ENCODE data around the gene BARX1.

DNA sequence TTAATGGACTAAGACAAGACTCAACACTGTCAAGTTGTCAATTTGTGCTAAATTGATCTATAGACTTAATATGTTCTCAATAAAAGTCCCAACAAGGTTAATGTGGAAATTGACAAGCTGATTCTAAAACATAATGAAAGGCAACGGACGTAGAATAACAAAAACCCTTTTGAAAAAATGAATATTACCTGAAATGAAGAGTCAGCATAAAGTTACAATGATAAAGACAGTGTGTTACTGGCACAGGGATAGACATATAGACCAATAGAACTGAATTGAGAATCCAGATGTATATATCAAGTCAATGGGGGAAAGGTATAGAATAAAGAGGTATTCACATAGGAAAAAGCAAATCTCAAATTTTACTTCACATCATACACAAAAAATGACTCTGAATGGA, 37.7 kb upstream of the BARX1 start:
- TF ChIP-seq, protein P1, sequence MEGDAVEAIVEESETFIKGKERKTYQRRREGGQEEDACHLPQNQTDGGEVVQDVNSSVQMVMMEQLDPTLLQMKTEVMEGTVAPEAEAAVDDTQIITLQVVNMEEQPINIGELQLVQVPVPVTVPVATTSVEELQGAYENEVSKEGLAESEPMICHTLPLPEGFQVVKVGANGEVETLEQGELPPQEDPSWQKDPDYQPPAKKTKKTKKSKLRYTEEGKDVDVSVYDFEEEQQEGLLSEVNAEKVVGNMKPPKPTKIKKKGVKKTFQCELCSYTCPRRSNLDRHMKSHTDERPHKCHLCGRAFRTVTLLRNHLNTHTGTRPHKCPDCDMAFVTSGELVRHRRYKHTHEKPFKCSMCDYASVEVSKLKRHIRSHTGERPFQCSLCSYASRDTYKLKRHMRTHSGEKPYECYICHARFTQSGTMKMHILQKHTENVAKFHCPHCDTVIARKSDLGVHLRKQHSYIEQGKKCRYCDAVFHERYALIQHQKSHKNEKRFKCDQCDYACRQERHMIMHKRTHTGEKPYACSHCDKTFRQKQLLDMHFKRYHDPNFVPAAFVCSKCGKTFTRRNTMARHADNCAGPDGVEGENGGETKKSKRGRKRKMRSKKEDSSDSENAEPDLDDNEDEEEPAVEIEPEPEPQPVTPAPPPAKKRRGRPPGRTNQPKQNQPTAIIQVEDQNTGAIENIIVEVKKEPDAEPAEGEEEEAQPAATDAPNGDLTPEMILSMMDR (IDR thresholded peaks at IDR 0.05), result no peak
- TF ChIP-seq POLR2A (IDR thresholded peaks at IDR 0.05), result no peak
